COLO829 (cell line): ENCODE measurements around the gene PARP16.
"Not testable (repeated sequence)": the region's sequence is repeated elsewhere in the genome, so short reads cannot be mapped to it uniquely, and the experiment has no call there.

Experiments
- DNase-seq: peaks from one replicate; pipeline ENCODE4 v3.0.0; 2012; ENCODE audit warnings: low spot score

PARP16 gene

DNA sequence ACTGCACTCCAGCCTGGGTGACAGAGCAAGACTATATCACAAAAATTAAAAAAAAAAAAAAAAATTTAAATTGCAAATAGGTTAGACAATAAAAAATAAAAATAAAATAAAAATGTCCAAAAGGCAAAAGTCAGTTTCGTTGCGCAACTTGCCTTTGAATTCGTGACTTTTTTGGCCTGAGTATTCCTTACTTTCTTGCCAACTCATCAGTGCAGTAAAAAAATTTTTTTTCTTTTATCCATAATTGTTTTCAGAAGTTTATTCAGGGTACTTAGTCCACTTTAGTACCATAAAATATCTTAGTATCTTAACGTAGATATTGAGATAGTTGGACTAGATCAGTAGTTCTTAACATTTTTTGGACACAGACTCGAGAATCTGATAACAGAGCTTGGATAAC is 53.0 kb downstream of the PARP16 start:
- no peak for DNase-seq

DNA sequence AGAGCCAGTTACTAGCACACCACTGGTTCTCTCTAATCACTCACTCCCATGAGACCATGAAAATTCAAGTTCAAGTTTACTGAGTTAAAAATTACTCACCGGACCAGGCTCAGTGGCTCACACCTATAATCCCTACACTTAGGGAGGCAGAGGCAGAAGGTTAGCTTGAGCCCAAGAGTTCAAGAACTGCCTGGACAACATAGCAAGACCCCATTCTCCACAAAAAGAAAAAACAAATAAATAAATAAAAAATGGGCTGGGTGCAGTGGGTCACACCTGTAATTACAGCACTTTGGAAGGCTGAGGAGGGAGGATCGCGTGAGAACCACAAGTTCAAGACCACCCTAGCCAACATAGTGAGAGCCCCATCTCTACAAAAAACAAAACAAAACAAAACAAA is 54.2 kb downstream of the PARP16 start:
- DNase-seq: no peak

DNA sequence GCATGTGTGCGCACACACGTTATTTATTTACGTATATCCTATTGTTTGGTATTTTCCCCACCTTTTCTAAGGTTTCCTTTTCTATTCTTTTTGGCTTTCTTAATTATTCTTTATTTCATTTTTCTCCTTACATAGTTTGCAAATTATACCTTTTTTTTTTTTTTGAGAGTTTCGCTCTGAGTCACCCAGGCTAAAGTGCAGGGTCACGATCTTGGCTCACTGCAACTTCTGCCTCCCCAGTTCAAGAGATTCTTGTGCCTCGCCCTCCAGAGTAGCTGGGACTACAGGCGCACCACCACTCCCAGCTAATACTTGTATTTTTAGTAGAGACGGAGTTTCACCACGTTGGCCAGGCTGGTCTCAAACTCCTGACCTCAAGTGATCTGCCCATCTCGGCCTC is 55.4 kb downstream of the PARP16 start:
- DNase-seq: no peak

DNA sequence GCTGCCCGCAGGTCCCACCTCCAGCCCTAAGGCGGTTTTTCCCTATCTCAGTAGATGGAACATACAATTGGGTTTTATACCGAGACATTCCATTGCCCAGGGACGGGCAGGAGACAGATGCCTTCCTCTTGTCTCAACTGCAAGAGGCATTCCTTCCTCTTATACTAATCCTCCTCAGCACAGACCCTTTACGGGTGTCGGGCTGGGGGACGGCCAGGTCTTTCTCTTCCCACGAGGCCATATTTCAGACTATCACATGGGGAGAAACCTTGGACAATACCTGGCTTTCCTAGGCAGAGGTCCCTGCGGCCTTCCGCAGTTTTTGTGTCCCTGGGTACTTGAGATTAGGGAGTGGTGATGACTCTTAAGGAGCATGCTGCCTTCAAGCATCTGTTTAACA is 59.8 kb downstream of the PARP16 start:
- DNase-seq: not testable (repeated sequence)

DNA sequence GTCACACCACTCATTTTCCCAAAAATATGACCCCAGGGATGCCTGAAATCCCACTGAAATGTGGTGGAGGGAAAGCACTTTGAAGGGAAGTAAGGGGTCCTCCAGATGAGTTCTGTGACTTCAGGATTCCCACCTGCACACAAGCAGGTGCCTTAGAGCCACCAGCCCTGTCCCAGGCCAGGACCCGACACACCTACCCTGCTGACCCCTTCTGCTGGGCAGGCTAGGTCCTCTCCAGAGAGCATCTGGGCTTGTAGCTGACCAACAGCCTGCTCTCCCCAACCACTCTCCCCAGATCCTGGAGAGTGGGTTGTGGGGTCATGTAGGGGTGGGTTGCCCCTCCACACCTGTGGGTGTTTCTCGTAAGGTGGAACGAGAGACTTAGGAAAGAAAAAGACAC is 60.5 kb downstream of the PARP16 start:
- DNase-seq: no peak

DNA sequence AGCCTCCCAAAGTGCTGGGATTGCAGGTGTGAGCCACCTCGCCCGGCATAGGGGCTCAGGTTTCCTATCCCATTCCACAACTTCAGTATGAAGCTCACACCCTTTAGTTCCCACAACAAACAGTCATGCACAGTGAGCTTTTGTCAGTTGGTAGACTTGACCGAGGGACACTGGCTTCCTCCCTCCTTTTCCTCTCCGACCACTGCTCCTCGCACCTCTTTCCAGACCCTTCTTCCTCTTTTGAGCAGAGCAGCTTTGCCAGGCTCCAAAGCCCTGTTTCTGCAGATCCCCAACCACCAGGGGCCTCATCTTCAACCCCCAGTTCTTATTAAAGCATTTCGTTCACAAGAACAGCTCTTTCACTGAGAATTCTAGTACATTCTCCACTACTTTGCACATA is 62.7 kb downstream of the PARP16 start:
- DNase-seq: no peak

DNA sequence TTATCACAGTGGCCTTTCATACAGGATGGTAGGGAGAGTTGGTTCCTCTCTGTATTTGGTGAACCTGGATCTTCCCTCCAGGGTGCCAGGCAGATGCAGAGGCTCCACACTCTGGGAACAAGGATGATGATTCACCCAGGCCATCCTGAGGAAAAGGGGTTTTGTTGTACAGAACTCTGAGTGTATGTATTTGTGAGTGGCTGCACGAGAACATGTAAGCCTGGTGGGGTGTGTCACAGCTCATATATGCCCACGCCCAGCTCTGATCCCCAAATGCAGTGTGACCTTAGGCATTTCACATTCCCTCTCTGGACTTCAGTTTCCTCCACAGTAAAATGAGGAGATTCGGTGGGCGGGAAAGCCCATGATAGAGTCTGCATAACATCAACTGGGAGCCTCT is 63.8 kb downstream of the PARP16 start:
- no peak for DNase-seq

DNA sequence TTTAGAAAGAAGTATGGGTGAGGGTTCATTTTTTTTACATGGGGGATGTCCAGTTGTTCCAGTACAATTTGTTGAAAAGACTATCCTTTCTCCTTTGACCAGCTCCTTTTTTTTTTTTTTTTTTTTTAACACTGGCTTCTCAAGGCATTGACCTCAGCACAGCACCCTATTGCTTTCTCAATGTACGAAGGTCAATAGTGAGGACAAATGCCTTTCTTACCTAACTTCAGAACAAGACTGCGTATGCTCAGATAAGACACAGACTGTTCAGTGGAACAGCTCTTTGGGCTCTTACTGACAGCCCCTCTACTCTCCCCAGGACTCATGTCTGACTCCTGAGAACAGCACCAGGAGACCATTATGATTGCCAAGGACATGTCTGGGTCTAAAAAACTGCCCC is 65.0 kb downstream of the PARP16 start:
- no peak for DNase-seq

DNA sequence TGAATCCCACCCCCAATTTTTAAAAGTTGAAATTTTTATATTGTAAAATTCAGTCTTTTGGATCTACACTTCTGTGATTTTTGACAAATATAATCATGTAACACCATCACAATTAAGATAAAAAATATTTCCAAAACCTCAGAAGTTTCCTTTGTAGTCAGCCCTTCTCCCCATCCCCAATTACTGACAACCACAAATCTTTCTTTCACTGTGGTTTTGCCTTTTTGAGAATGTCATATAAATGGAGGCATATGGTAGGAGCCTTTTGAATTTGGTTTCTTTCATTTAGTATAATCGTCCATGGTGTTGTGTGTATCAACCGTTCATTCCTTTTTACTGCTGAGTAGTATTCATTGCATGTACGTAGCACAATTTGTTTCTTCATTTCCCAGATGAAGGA is 67.5 kb downstream of the PARP16 start:
- no peak for DNase-seq

DNA sequence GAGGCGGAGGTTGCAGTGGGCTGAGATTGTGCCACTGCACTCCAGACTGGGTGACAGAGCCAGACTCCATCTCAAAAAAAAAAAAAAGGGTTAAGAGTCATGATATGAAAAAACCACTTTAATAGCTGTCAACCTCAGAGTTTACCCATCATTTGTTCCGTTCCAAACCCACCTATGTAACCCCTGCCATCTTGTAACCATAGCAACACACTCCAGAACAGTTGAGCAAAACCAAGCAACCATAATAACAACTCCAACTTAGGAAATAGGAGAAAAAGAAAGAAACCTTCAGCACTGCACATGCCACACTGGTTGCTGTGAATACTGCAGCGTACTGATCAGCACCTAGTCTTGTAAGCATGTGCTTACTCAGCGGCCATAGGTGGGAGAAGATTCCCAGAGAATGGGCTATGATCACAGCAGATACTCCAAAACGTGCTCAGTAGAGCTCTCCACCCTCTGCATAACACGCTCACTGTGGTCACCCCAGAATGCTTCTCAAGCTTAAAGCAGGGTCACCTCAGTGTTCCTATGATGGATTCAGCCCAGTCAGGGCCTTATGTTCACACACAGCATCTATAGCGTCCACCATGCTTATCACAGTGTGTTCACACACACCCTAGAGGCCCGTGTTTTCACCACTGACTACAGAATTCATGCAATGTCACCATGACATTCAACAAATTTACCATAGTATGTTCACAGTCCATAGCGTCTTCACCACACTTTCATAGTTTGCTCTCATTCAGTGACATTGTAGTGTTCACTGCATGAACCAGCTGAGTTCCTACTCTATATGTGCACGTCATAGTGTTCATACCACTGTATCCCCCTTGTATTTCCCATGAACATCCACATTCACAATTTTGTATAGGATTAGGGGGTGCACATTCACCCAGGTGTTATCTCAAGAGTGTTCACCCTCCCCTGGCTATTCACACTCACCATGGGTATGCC is 68.9 kb downstream of the PARP16 start:
- no peak for DNase-seq

DNA sequence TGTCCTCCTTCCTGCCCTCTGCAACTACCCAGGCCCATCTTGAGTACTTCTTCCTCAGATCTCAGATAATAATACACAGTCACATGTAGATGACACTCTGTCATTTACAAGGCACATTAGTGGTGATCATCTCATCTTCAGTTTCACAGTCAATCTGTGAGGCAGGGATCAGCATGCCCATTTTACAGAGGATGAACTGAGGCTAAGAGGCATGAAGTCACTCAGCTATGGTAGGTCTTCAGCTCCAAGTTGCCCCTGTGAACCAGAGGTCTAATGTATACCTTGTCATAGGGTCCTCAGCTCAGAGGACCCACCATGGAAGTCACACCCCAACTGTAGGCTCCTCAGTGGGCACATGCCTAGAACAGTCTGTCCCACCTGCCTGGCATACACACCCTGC is 71.2 kb downstream of the PARP16 start:
- no peak for DNase-seq

DNA sequence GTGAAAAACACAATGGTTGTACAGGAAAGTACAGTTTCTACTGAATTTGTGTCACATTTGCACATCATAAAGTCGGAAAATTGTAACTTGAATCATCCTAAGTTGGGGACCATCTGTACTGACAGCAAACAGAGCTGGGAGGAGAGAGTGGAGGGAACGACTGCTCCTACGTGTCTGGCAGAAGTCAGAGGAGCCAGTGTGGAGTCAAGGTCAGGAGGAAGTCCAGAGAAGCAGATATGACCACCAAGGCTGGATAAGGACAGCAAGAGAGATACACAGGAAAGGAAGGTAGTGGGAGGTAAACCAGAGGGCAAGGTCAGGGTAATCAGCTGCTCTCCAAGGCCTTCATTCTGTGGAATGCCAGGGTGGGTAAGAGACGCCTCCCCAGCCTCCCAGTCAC is 72.7 kb downstream of the PARP16 start:
- no peak for DNase-seq

DNA sequence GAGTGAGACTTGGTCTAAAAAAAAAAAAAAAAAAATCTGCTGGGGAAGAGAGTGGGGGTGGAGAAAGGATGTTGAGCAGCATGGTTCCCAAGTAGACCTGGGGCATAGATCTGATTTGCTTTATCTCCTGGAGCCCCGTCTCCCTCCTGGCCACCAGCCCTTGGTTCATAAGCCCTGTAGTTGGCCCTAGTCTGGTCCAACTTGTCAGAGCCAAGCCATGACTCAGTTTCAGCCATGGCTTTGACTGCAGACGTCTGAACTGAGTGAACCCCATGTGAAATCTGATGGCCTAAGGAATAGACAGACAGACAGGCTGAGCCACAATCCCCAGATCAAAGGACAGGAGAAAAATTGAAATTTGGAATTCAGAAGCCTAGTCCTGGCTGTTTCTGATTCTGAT is 73.4 kb downstream of the PARP16 start:
- no peak for DNase-seq

DNA sequence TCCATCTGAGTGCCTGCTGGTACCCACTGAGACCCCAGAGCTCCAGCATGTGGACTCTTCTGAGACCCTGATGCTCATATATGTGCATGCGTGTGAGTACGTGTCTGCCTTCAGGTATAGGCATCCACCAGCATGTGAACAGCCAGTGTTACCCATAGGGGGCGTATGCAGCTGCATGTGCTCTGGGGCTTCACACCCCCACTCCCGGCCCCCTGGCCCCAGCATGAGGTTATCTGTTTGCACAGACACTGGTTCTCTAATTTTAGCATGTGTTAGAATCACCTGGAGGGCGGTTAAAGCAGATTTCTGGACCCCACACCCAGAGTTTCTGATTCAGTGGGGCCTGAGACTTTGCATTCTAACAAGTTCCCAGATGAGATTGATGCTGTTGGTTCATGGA is 74.6 kb downstream of the PARP16 start:
- no peak for DNase-seq

DNA sequence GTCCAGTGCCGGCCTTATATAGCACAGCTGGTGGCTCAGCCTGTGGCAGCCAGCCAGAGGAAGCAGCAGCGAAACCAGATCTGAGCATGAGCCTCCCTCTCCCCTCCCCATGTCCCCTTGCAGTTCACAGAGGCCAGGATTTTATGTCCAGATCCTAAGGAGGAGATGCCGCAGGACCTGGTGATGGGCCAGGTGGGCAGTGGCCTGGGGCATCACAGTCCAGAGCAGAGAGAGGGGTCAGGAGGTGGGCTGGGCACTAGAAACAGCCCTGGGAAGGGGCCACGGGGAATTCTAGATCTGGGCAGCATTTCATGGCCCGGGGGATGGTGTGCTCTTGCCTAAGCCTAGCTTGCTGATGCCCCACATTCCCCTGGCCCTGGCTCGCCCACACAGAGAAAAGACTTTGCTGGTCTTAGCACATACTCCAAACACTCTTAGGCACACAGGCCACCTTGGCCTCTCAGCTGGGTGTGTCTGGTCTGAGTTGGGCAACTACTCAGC is 75.2 kb downstream of the PARP16 start:
- no peak for DNase-seq

DNA sequence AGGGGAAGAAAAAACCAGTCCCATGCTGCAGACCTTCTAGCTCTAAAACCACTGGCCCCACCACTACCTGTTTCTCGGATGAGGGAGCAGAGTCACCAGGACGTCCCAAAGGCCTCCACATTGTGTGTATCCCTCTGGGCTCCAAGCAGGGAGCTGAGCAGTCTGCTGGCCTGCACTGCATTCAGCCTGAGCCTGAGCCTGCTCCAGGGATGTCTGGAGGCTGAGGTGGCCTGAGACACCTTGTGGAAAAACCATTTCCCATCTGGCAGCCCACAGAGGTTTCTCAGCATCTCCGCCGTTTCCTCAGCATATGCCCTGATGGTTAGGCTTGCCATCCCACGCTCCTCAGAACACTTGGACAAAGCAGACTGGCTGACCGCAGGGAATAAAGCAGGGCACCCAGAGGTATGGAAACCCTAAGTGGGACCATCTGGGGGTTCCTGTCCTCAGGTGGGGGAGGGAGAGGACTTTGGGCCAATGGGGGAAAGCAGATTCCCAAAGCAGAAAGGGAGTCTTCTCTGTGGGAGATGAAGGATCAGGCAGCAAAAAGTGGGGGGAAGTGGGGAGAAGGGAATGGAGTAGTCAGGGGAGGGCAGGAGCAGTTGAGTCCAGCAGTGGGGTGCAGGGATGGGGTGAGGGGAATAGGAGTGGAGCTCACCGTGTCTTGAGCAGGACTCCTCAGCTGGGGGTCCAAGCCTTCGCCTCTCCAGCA is 75.8 kb downstream of the PARP16 start, which contains the start of gene CILP:
Gene CILP (minus strand): TSS at position 704 of the 712 bp plus-strand sequence. CDS start 1,718 bp downstream, outside the sequence.
- DNase-seq: no peak

DNA sequence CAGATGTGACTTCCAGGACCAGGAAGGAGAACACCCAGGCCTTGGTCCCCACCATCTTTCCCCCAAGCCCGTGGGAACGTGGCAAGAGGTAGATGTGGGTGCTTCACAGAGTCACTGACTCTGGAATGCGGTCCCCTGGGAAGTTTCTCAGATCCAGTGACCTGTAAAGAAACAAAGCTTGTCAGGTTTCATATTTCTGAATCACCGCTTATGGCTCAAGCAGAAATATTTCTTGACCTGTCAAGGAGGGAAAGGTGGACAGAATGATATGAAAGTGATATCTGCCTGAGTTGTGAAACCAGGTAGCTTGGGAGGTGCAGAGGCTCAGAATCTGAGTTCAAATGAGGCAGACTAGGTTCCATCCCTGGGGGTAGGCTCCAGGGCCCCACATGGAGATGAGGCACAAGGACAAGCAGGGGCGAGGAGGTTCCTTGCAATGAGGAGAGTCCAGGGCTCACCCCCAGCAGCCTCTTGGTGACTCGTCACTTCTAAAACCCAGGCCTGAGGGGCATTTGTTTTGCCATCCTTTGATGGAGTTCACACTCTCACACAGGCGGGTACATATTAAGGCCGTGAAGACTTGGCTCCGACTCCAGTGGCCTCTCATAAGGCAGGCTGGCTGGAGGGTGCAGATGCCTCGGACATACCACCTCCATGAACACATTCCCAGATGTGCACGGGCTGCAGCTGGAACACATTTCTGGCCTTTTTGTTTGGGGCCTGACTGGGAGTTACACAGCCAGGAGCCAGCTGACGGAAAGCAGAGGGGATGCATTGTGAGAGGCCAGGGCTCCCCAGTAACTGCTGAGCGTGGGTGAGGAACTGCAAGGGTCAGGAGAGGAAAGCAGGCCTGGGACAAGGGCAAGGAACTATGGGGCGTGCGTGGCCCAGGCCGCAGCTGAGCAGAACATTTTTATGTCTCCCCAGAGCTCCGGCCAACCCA is 76.7 kb downstream of the PARP16 start:
- DNase-seq: no peak

DNA sequence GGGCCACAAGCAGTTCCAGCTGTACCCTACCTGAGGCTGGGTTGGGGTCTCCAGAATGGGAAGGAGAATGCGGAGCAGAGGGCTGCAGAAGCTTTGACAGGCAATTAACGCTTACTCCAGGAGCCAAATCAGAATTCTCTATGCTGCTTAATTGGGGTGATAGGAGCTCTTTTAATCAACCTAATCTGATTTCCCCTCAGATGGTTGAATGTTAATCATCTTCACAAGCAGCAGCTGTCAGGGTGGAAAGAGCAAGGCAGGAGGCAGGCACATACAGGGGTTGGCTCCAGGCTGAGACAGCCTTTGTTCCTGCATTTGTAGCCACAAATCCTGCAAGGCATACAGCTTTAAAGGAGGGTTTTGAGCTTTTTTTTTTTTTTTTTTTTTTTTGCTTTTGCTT is 78.0 kb downstream of the PARP16 start:
- DNase-seq: no peak
